Nephron progenitor cell (in vitro differentiated cells): ENCODE results near the gene KHDRBS1.
"Not testable (repeated sequence)": the region's sequence is repeated elsewhere in the genome, so short reads cannot be mapped to it uniquely, and the experiment has no call there.

Experiments
- DNase-seq: peaks from one replicate; pipeline ENCODE4 v3.0.0; 2021
- H3K27ac Mint-ChIP-seq: 2 replicates; pipeline ENCODE4 v1.8.0; 2021; ENCODE audit warnings: mild to moderate bottlenecking, moderate library complexity, mixed read lengths
- H3K27me3 Mint-ChIP-seq: 2 replicates; pipeline ENCODE4 v1.8.0; 2021; ENCODE audit warnings: mild to moderate bottlenecking, low read depth, mixed read lengths; ENCODE audit not compliant: poor library complexity
- H3K36me3 Mint-ChIP-seq: 2 replicates; pipeline ENCODE4 v1.8.0; 2021; ENCODE audit warnings: low read depth, mixed read lengths
- H3K4me1 Mint-ChIP-seq: 2 replicates; pipeline ENCODE4 v1.8.0; 2021; ENCODE audit warnings: mixed read lengths
- H3K4me3 Mint-ChIP-seq: 2 replicates; pipeline ENCODE4 v1.8.0; 2021; ENCODE audit warnings: mild to moderate bottlenecking, moderate library complexity, mixed read lengths
- H3K9me3 Mint-ChIP-seq: 2 replicates; pipeline ENCODE4 v1.8.0; 2021; ENCODE audit warnings: mild to moderate bottlenecking, moderate library complexity, mixed read lengths
- TF ChIP-seq, protein P1 (sequence below): fragments of 200-600 bp; sonication (generic); IDR thresholded peaks from 2 replicates; pipeline ENCODE4 v1.5.0; 2021; ENCODE audit warnings: antibody characterized with exemption

Gene KHDRBS1

DNA sequence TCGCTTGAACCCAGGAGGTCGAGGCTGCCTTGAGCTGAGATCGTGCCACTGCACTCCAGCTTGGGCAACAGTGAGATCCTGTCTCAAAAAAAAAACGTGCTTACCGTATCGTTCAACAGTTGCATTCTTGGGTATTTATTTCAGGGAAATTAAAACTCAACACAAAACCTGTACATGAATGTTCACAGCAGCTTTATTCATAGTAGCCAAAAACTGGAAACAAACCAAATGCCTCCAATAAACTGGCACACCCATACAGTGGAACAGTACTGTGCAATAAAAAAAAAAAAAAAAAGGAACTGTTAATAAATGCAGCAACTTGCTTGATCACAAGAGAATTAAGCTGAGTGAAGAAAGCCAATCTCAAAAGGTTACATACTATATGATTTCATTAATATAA, 6.7 kb downstream of the KHDRBS1 start:
- Mint-ChIP-seq H3K27ac (no peak overlapping the region), H3K4me1 (peaks cover 24% of the 10 kb centered on the region), H3K4me3 (no peak overlapping the region)

DNA sequence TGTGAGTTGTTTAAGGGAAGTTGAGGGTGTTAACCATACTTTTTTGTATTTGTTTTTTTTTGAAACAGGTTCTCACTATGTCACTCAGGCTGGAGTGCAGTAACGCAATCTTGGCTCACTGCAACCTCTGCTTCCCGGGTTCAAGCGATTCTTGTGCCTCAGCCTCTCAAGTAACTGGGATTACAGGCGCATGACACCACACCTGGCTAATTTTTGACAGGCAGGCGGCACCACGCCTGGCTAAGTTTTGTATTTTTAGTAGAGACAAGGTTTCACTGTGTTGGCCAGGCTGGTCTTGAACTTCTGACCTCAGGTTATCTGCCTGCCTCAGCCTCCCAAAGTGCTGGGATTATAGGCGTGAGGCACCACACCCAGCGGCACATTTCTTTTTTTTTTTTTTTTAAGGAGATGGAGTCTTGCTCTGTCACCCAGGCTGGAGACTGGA, 7.9 kb downstream of the KHDRBS1 start:
- not testable (repeated sequence) for H3K9me3 Mint-ChIP-seq, H3K4me3 Mint-ChIP-seq, H3K27ac Mint-ChIP-seq, H3K27me3 Mint-ChIP-seq, DNase-seq
- Mint-ChIP-seq H3K36me3 (peaks cover 76% of the 10 kb centered on the region), H3K4me1 (peaks cover 11% of the 10 kb centered on the region)

More for the DNA sequence above, 6.7 kb downstream of the KHDRBS1 start:
- Mint-ChIP-seq H3K36me3 (peaks cover 82% of the 10 kb centered on the region), H3K27me3 (no peaks in the 10 kb centered on the region), H3K9me3 (peaks cover 10% of the 10 kb centered on the region)
- TF ChIP-seq, protein P1, sequence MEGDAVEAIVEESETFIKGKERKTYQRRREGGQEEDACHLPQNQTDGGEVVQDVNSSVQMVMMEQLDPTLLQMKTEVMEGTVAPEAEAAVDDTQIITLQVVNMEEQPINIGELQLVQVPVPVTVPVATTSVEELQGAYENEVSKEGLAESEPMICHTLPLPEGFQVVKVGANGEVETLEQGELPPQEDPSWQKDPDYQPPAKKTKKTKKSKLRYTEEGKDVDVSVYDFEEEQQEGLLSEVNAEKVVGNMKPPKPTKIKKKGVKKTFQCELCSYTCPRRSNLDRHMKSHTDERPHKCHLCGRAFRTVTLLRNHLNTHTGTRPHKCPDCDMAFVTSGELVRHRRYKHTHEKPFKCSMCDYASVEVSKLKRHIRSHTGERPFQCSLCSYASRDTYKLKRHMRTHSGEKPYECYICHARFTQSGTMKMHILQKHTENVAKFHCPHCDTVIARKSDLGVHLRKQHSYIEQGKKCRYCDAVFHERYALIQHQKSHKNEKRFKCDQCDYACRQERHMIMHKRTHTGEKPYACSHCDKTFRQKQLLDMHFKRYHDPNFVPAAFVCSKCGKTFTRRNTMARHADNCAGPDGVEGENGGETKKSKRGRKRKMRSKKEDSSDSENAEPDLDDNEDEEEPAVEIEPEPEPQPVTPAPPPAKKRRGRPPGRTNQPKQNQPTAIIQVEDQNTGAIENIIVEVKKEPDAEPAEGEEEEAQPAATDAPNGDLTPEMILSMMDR: no peak
- DNase-seq: no peak

DNA sequence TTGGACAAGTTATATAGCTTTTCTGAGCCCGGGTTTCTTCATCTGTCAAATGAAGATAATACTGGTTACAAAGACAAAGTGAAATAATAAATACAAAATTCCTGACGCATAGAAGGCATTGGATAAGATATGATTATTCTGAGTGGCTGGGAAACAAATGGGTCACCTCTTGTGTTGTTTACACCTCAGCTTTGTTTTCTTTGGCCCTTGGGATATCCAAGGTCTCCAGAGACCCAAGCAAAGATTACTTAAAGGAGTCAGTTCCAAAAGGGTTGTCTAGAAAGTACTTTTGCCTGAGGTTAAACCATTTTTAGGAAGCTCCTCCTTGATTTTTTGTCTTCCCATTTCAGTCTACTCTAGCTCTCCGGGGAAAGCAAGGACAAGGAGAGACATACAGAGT, 9.7 kb downstream of the KHDRBS1 start:
- H3K9me3 Mint-ChIP-seq: peaks cover 3% of the 10 kb centered on the region
- H3K27me3 Mint-ChIP-seq: no peaks in the 10 kb centered on the region
- H3K4me3 Mint-ChIP-seq: no peak overlapping the region
- peaks cover 70% of the 10 kb centered on the region for H3K36me3 Mint-ChIP-seq
- H3K27ac Mint-ChIP-seq: no peak overlapping the region
- TF ChIP-seq, protein P1: no peak
- peaks cover 8% of the 10 kb centered on the region for H3K4me1 Mint-ChIP-seq
- no peak for DNase-seq

DNA sequence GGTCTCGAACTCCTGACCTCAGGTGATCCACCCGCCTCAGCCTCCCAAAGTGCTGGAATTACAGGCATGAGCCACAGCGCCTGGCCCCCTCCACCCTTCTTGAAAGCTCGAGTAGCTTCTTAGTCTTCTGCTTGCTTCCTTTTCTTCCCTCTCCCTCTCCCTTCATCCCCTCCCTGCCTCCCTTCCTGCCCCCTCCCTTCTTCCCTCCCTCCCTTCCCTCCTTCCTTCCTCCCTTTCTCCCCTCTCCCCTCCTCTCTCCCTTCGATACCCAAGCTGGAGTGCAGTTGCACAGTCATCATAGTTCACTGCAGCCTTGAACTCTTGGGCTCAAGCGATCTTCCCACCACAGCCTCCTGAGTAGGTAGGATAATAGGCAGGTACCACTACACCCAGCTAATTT, 11.8 kb downstream of the KHDRBS1 start:
- Mint-ChIP-seq H3K27me3 (no peaks in the 10 kb centered on the region), H3K27ac (no peak overlapping the region), H3K36me3 (peaks cover 71% of the 10 kb centered on the region), H3K9me3 (no peaks in the 10 kb centered on the region), H3K4me3 (no peak overlapping the region), H3K4me1 (peaks cover 8% of the 10 kb centered on the region)
- no peak for DNase-seq
- TF ChIP-seq, protein P1: no peak

DNA sequence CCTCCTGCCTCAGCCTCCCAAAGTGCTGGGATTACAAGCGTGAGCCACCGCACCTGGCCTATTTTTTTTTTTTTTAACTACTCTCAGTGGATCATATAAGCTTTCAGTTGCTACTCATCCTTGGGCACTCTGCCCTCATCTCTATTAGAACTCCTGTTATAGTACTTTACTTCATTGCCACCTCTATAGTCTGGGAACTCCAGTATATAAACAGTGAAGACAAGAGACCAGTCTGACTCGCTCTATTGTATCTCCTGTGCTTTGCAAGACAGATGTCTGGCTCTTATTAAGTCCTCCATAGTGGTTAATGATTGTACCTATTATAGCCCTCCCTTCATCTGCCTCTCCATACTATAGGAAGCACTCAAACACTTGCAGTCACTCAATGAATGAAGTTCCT, 15.1 kb downstream of the KHDRBS1 start:
- Mint-ChIP-seq H3K9me3 (no peaks in the 10 kb centered on the region), H3K27me3 (no peaks in the 10 kb centered on the region), H3K36me3 (peaks cover 68% of the 10 kb centered on the region), H3K4me1 (no peaks in the 10 kb centered on the region), H3K27ac (no peak overlapping the region), H3K4me3 (no peak overlapping the region)
- no peak for DNase-seq
- TF ChIP-seq, protein P1: no peak

DNA sequence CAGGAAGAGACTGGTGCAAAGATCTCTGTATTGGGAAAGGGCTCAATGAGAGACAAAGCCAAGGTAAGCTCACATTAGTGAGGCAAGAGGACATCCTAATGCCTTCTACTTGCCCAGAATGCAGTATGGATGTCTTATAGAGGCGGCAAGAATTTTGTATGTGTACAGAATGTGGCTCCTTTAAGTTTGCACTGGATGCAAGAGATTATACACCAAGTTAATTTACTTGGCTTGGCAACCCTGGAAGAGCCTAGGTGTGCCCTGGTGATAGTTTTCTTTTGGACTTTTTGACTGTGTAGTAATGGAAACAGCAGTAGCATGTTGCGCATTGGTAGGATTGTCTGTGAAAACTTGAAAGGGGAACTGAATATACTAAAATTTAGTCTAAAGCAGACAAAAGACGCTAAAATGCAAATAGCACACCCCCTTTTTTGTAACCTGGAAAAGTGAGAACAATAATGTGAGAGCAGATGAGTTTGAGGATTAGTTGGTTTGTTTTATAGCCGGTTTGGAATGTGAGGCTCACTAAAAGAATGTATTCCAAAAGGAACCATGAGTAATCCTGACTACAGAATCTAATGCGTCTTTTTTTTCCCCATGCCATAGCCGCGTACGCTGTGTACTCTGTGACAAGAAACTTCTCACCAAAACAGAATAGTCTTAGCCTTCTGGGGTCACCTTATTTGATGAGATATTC, 18.1 kb downstream of the KHDRBS1 start:
- no peak for DNase-seq
- Mint-ChIP-seq H3K9me3 (no peaks in the 10 kb centered on the region), H3K27me3 (no peaks in the 10 kb centered on the region), H3K36me3 (peaks cover 78% of the 10 kb centered on the region), H3K4me3 (no peak overlapping the region), H3K4me1 (no peaks in the 10 kb centered on the region), H3K27ac (peak overlapping the region; percentile 62)
- TF ChIP-seq, protein P1: no peak
